HG03442 (cell line): ENCODE measurements around the gene DNM3.

Experiments used
- ATAC-seq: cut with Tn5 transposase; IDR thresholded peaks from one replicate; pipeline ENCODE4 v1.9.1; 2021; ENCODE audit warnings: mild to moderate bottlenecking, moderate library complexity; ENCODE audit not compliant: unreplicated experiment

DNM3 gene

GRCh38 chr1:172266528-172267174 is 425.4 kb downstream of the DNM3 start:
- no peak for ATAC-seq

GRCh38 chr1:172268237-172268636 is 426.9 kb downstream of the DNM3 start:
- ATAC-seq = no peak

GRCh38 chr1:172269084-172269483 is 427.8 kb downstream of the DNM3 start:
- no peak for ATAC-seq

GRCh38 chr1:172269644-172270043 is 428.3 kb downstream of the DNM3 start:
- ATAC-seq = no peak

- no peak for ATAC-seq
Observed at GRCh38 chr1:172270605-172271004, 429.3 kb downstream of the DNM3 start.

- ATAC-seq = no peak
Observed at GRCh38 chr1:172272087-172272486, 430.8 kb downstream of the DNM3 start.

GRCh38 chr1:172273647-172274396 is 432.5 kb downstream of the DNM3 start:
- no peak for ATAC-seq

- ATAC-seq = no peak
Observed at GRCh38 chr1:172275478-172275877, 434.2 kb downstream of the DNM3 start.

GRCh38 chr1:172276120-172276818 is 435.0 kb downstream of the DNM3 start:
- ATAC-seq = no peak

GRCh38 chr1:172277275-172277674 is 436.0 kb downstream of the DNM3 start:
- ATAC-seq = no peak

GRCh38 chr1:172277989-172278388 is 436.7 kb downstream of the DNM3 start:
- ATAC-seq = no peak

GRCh38 chr1:172278478-172278877 is 437.2 kb downstream of the DNM3 start:
- ATAC-seq = no peak

GRCh38 chr1:172279939-172280636 is 438.8 kb downstream of the DNM3 start:
- no peak for ATAC-seq

- no peak for ATAC-seq
Observed at GRCh38 chr1:172283766-172284165, 442.5 kb downstream of the DNM3 start.

- ATAC-seq = no peak
Observed at GRCh38 chr1:172286629-172287076, 445.4 kb downstream of the DNM3 start.

GRCh38 chr1:172287208-172287607 is 445.9 kb downstream of the DNM3 start:
- ATAC-seq = no peak

GRCh38 chr1:172288581-172288980 is 447.3 kb downstream of the DNM3 start:
- ATAC-seq = no peak

GRCh38 chr1:172289448-172289847 is 448.1 kb downstream of the DNM3 start:
- no peak for ATAC-seq

GRCh38 chr1:172292840-172293239 is 451.5 kb downstream of the DNM3 start:
- no peak for ATAC-seq

GRCh38 chr1:172293429-172293828 is 452.1 kb downstream of the DNM3 start:
- ATAC-seq = no peak

GRCh38 chr1:172298141-172298540 is 456.8 kb downstream of the DNM3 start:
- ATAC-seq = no peak
